HCT116 (cell line): ENCODE results near the gene CAPZB. TPM values are rescaled to one million over a fixed set of nuclear protein-coding genes. Genes with fewer than 3 reads are reported as not detected.

Experiments
- ATAC-seq: fragments of 200-7000 bp; cut with Tn5 transposase; 2 replicates; pipeline ENCODE4 v1.9.1; 2020; ENCODE audit warnings: mild to moderate bottlenecking, moderate library complexity
- BruUV-seq: library from RNA; stranded (reverse); fragments of 400-500 nt; replicated peaks from 2 replicates; lab custom pipeline; 2021; lab: Mats Ljungman, UMichigan
- CTCF ChIA-PET: fragments of 300-600 bp; sonication (Branson Sonifier 250); formaldehyde crosslinking; loops from one replicate; lab custom pipeline; 2021; ENCODE audit warnings: antibody characterized with exemption; lab: Charles Lee
- POLR2A ChIA-PET: fragments of 300-600, 350-600 bp; sonication (Branson Sonifier 250); formaldehyde crosslinking; loops from one replicate; lab custom pipeline; 2021; ENCODE audit warnings: antibody characterized with exemption; lab: Charles Lee
- RAD21 ChIA-PET, 2 experiments: fragments of 300-600 bp; sonication (Branson Sonifier 250); formaldehyde crosslinking; loops; one replicate each; lab custom pipeline; 2023; ENCODE audit warnings: low total read pairs in 2 of 2; ENCODE audit not compliant: uncharacterized antibody in 2 of 2, unreplicated experiment in 2 of 2, low non-redundant PET in 1 of 2; lab: Charles Lee
- DNase-seq: peaks from one replicate; pipeline ENCODE4 v3.0.0-alpha.2; 2010; ENCODE audit warnings: low read depth, low spot score
- H2AFZ ChIP-seq: fragments of 200-600 bp; shearing (Covaris generic), sonication (generic); 2 replicates; pipeline ENCODE4 v1.6.1; 2017; ENCODE audit warnings: low read depth, mixed run types, mixed read lengths, antibody characterized with exemption, low read length; ENCODE audit not compliant: poor library complexity, severe bottlenecking
- H3K27ac ChIP-seq: 2 replicates; pipeline ENCODE4 v1.5.1; 2012; ENCODE audit warnings: low read depth, low read length
- H3K27me3 ChIP-seq: fragments of 200-600 bp; sonication (generic); 2 replicates; pipeline ENCODE4 v1.6.1; 2016; ENCODE audit warnings: mixed run types, low read length, mixed read lengths; ENCODE audit not compliant: insufficient read depth
- H3K36me3 ChIP-seq, 2 experiments: fragments of 200-500 bp in 1 of 2; fragments of 200-600 bp in 1 of 2; sonication (Bioruptor generic) in 1 of 2; sonication (generic) in 1 of 2; 2 replicates each; pipeline versions ENCODE4 v1.5.1 to v1.6.1; 2014 to 2016; ENCODE audit warnings: low read length in 2 of 2, inconsistent platforms in 1 of 2, mixed read lengths in 1 of 2, mixed run types in 1 of 2; ENCODE audit not compliant: insufficient read depth in 2 of 2, control insufficient read depth in 1 of 2
- H3K4me1 ChIP-seq, 2 experiments: fragments of 200-600 bp in 1 of 2; sonication (generic) in 1 of 2; 2 replicates each; pipeline versions ENCODE4 v1.5.1 to v1.6.1; 2012 to 2017; ENCODE audit warnings: low read length in 2 of 2, inconsistent platforms in 1 of 2, mild to moderate bottlenecking in 1 of 2, mixed read lengths in 1 of 2, mixed run types in 1 of 2, moderate library complexity in 1 of 2; ENCODE audit not compliant: insufficient read depth in 2 of 2, control insufficient read depth in 1 of 2
- H3K4me2 ChIP-seq: fragments of 200-600 bp; sonication (generic); 2 replicates; pipeline ENCODE4 v1.6.1; 2017; ENCODE audit warnings: mixed run types, low read length, mixed read lengths
- H3K4me3 ChIP-seq, 2 experiments: fragments of 200-600 bp in 1 of 2; sonication (generic) in 1 of 2; replicated peaks in 1 of 2; 2 replicates each; pipeline ENCODE4 v1.5.1; 2011 to 2016; ENCODE audit warnings: low read length in 2 of 2, control low read depth in 1 of 2, low read depth in 1 of 2, mild to moderate bottlenecking in 1 of 2, mixed read lengths in 1 of 2, mixed run types in 1 of 2
- H3K79me2 ChIP-seq: fragments of 200-600 bp; sonication (generic); 2 replicates; pipeline ENCODE4 v1.6.1; 2017; ENCODE audit warnings: mild to moderate bottlenecking, mixed run types, low read length, moderate library complexity, mixed read lengths; ENCODE audit not compliant: insufficient read depth
- H3K9ac ChIP-seq: fragments of 200-600 bp; sonication (generic); 2 replicates; pipeline ENCODE4 v1.6.1; 2016; ENCODE audit warnings: low read length, mixed read lengths
- H3K9me2 ChIP-seq: fragments of 200-600 bp; sonication (generic), shearing (Covaris generic); 2 replicates; pipeline ENCODE4 v1.6.1; 2017; ENCODE audit warnings: mixed run types, mild to moderate bottlenecking, moderate library complexity; ENCODE audit not compliant: insufficient read depth
- H3K9me3 ChIP-seq, 2 experiments: fragments of 200-500 bp in 1 of 2; fragments of 200-600 bp in 1 of 2; sonication (Bioruptor generic) in 1 of 2; sonication (generic) in 1 of 2; 2 replicates each; pipeline ENCODE4 v1.6.1; 2014 to 2017; ENCODE audit warnings: low read length in 2 of 2, mixed read lengths in 2 of 2, inconsistent platforms in 1 of 2, low read depth in 1 of 2, mild to moderate bottlenecking in 1 of 2, mixed run types in 1 of 2, moderate library complexity in 1 of 2; ENCODE audit not compliant: control insufficient read depth in 1 of 2, insufficient read depth in 1 of 2
- H4K20me1 ChIP-seq: fragments of 200-600 bp; sonication (generic), shearing (Covaris generic); 2 replicates; pipeline ENCODE4 v1.6.1; 2017; ENCODE audit warnings: mixed run types, mild to moderate bottlenecking, moderate library complexity; ENCODE audit not compliant: insufficient read depth
- CBX3 ChIP-seq: IDR thresholded peaks from 2 replicates; pipeline ENCODE4 v1.6.1; 2012; ENCODE audit warnings: low read depth
- CEBPB ChIP-seq: IDR thresholded peaks from 2 replicates; pipeline ENCODE4 v1.6.1; 2012; ENCODE audit warnings: low read depth
- CTCF ChIP-seq, 3 experiments: fragments of 200-600 bp in 1 of 3; sonication (generic) in 1 of 3; IDR thresholded peaks in 2 of 3; conservative IDR thresholded peaks in 1 of 3; 2 replicates each; pipeline ENCODE4 v1.5.1; 2012 to 2017; ENCODE audit warnings: low read depth in 2 of 3, low read length in 2 of 3, antibody characterized with exemption in 1 of 3, borderline replicate concordance in 1 of 3, control low read depth in 1 of 3, mild to moderate bottlenecking in 1 of 3, mixed read lengths in 1 of 3, mixed run types in 1 of 3, moderate library complexity in 1 of 3; ENCODE audit not compliant: insufficient read depth in 1 of 3
- EGR1 ChIP-seq: IDR thresholded peaks from 2 replicates; pipeline ENCODE4 v1.6.1; 2012; ENCODE audit warnings: low read depth
- EZH2 ChIP-seq: fragments of 200-600 bp; sonication (generic); IDR thresholded peaks from 2 replicates; pipeline ENCODE4 v1.6.1; 2017; ENCODE audit warnings: antibody characterized with exemption, mixed run types
- EZH2phosphoT487 ChIP-seq: fragments of 200-600 bp; IDR thresholded peaks from 2 replicates; pipeline ENCODE4 v1.6.1; 2018; ENCODE audit warnings: antibody characterized with exemption, borderline replicate concordance
- FOSL1 ChIP-seq: IDR thresholded peaks from 2 replicates; pipeline ENCODE4 v1.6.1; 2012; ENCODE audit warnings: low read depth
- MAX ChIP-seq: IDR thresholded peaks from 2 replicates; pipeline ENCODE4 v1.6.1; 2012
- POLR2A ChIP-seq: IDR thresholded peaks from 2 replicates; pipeline ENCODE4 v1.7.0; 2011; ENCODE audit warnings: borderline replicate concordance; ENCODE audit not compliant: insufficient read depth, insufficient read length; ENCODE audit errors: extremely low read depth
- SRF ChIP-seq: IDR thresholded peaks from 2 replicates; pipeline ENCODE4 v1.6.1; 2012; ENCODE audit warnings: low read depth
- YY1 ChIP-seq: IDR thresholded peaks from 2 replicates; pipeline ENCODE4 v1.6.1; 2011; ENCODE audit warnings: low read length, low read depth, moderate library complexity, mild to moderate bottlenecking; ENCODE audit not compliant: insufficient replicate concordance; ENCODE audit errors: extremely low read depth
- ZFX ChIP-seq: fragments of 450-650 bp; IDR thresholded peaks from 2 replicates; pipeline ENCODE4 v1.6.1; 2017
- ZNF274 ChIP-seq: fragments of 200-500 bp; sonication (Bioruptor generic); IDR thresholded peaks from 2 replicates; pipeline ENCODE4 v1.6.1; 2014; ENCODE audit warnings: mild to moderate bottlenecking, low read depth, low read length, inconsistent platforms
- intact Hi-C: fragments of 100-400 bp; cut with micrococcal nuclease; formaldehyde crosslinking; loops from 2 replicates; pipeline ENCODE4 v1.10.0; 2022
- total RNA-seq: library from RNA; stranded (reverse); gene quantifications from one replicate; pipeline ENCODE4 v1.2.1, GENCODE V29; 2021; ENCODE audit not compliant: unreplicated experiment
- TF ChIP-seq, protein P1 (sequence below): IDR thresholded peaks from 2 replicates; pipeline ENCODE4 v1.6.1; 2012; ENCODE audit warnings: low read depth

CAPZB gene
- total RNA-seq, 1 experiment from 2014 or later, result 203 TPM

GRCh38 chr1:19475296-19475695 lies 10.0 kb downstream of the CAPZB start:
- H3K27ac ChIP-seq, result no peak overlapping the region
- no peak for ATAC-seq
- peaks cover 95% of the 10 kb centered on the region for H3K79me2 ChIP-seq
- peaks cover 4 to 7% of the 10 kb centered on the region in 2 experiments; a peak in 3 of 4 replicates for H3K4me1 ChIP-seq
- H4K20me1 ChIP-seq, result peaks cover 14% of the 10 kb centered on the region; the same call in 1 of the 2 replicates
- ChIA-PET RAD21 (no interaction called here), CTCF (no interaction called here), POLR2A (no interaction called here)
- no peak overlapping the region for H2AFZ ChIP-seq
- H3K9ac ChIP-seq, result no peak overlapping the region
- H3K36me3 ChIP-seq, result no peaks in the 10 kb centered on the region; a peak in 1 of 4 replicates
- H3K4me3 ChIP-seq, result no peak overlapping the region
- intact Hi-C loops, result no loop called here
- H3K4me2 ChIP-seq, result no peak overlapping the region
- no peak for DNase-seq
- H3K9me2 ChIP-seq, result no peaks in the 10 kb centered on the region
- no peak for TF ChIP-seq EZH2phosphoT487
- H3K9me3 ChIP-seq, result no peaks in the 10 kb centered on the region
- no TSS peak for BruUV-seq
- no peaks in the 10 kb centered on the region for H3K27me3 ChIP-seq

GRCh38 chr1:19472174-19472573 lies 13.2 kb downstream of the CAPZB start:
- ChIA-PET CTCF (no interaction called here), POLR2A (no interaction called here), RAD21 (no interaction called here)
- no peaks in the 10 kb centered on the region; a peak in 1 of 4 replicates for H3K36me3 ChIP-seq
- H3K9me3 ChIP-seq, result no peaks in the 10 kb centered on the region
- DNase-seq (no peak), ATAC-seq (no peak)
- H3K4me3 ChIP-seq, result no peak overlapping the region
- no peaks in the 10 kb centered on the region for H3K9me2 ChIP-seq
- intact Hi-C loops, result no loop called here
- H3K4me1 ChIP-seq, result peaks cover 22 to 32% of the 10 kb centered on the region in 2 experiments
- H3K27ac ChIP-seq, result no peak overlapping the region
- BruUV-seq, result no TSS peak
- peaks cover 95% of the 10 kb centered on the region for H3K79me2 ChIP-seq
- no peaks in the 10 kb centered on the region for H3K27me3 ChIP-seq
- no peak overlapping the region for H3K9ac ChIP-seq
- H2AFZ ChIP-seq, result no peak overlapping the region
- no peak overlapping the region for H3K4me2 ChIP-seq
- H4K20me1 ChIP-seq, result peaks cover 10% of the 10 kb centered on the region; the same call in 1 of the 2 replicates
- no peak for TF ChIP-seq EGR1
- no peak for TF ChIP-seq FOSL1
- TF ChIP-seq, protein P1, sequence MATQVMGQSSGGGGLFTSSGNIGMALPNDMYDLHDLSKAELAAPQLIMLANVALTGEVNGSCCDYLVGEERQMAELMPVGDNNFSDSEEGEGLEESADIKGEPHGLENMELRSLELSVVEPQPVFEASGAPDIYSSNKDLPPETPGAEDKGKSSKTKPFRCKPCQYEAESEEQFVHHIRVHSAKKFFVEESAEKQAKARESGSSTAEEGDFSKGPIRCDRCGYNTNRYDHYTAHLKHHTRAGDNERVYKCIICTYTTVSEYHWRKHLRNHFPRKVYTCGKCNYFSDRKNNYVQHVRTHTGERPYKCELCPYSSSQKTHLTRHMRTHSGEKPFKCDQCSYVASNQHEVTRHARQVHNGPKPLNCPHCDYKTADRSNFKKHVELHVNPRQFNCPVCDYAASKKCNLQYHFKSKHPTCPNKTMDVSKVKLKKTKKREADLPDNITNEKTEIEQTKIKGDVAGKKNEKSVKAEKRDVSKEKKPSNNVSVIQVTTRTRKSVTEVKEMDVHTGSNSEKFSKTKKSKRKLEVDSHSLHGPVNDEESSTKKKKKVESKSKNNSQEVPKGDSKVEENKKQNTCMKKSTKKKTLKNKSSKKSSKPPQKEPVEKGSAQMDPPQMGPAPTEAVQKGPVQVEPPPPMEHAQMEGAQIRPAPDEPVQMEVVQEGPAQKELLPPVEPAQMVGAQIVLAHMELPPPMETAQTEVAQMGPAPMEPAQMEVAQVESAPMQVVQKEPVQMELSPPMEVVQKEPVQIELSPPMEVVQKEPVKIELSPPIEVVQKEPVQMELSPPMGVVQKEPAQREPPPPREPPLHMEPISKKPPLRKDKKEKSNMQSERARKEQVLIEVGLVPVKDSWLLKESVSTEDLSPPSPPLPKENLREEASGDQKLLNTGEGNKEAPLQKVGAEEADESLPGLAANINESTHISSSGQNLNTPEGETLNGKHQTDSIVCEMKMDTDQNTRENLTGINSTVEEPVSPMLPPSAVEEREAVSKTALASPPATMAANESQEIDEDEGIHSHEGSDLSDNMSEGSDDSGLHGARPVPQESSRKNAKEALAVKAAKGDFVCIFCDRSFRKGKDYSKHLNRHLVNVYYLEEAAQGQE, result no peak
- no peak for TF ChIP-seq SRF
- no peak for TF ChIP-seq EZH2
- TF ChIP-seq MAX, result no peak
- TF ChIP-seq POLR2A, result no peak
- no peak for TF ChIP-seq ZNF274
- TF ChIP-seq CBX3, result no peak
- no peak for TF ChIP-seq CTCF (IDR thresholded peaks at IDR 0.05 in 2 of 3, conservative IDR thresholded peaks at IDR 0.05 in 1 of 3; ENCODE audit: borderline replicate concordance in 1 of 3, insufficient read depth in 1 of 3, low read depth in 2 of 3, low read length in 2 of 3)
- no peak for TF ChIP-seq YY1
- TF ChIP-seq CEBPB, result no peak
- TF ChIP-seq ZFX, result no peak
